Activated T-helper 17 cell treated with anti-CD3 and anti-CD28 coated beads, Interleukin-2, amount 50 U/mL, for 72 hours (primary cell): ENCODE measurements around the gene MAP4K2. TPM values are rescaled to one million over a fixed set of nuclear protein-coding genes. Genes with fewer than 3 reads are reported as not detected.

Source experiments
- ATAC-seq: fragments of 150-1000 bp; cut with Tn5 transposase; replicated peaks from 2 replicates; pipeline ENCODE4 v1.10.0; 2021; ENCODE audit warnings: mild to moderate bottlenecking, moderate library complexity
- H3K27ac Mint-ChIP-seq: one replicate; pipeline ENCODE4 v1.8.0; 2022; ENCODE audit warnings: mixed read lengths
- H3K27me3 Mint-ChIP-seq: one replicate; pipeline ENCODE4 v1.8.0; 2022; ENCODE audit warnings: mixed read lengths
- H3K36me3 Mint-ChIP-seq: one replicate; pipeline ENCODE4 v1.8.0; 2022; ENCODE audit warnings: low read depth, mild to moderate bottlenecking, mixed read lengths
- H3K4me1 Mint-ChIP-seq: one replicate; pipeline ENCODE4 v1.8.0; 2022; ENCODE audit warnings: mixed read lengths
- H3K4me3 Mint-ChIP-seq: one replicate; pipeline ENCODE4 v1.8.0; 2022; ENCODE audit warnings: mild to moderate bottlenecking, mixed read lengths
- H3K9me3 Mint-ChIP-seq: one replicate; pipeline ENCODE4 v1.8.0; 2022; ENCODE audit warnings: mixed read lengths
- total RNA-seq, 2 donors: library from RNA; stranded (reverse); gene quantifications; one replicate each; pipeline ENCODE4 v1.2.3, GENCODE V29; 2022

MAP4K2 gene
- total RNA-seq, 2 donors from 2014 or later, result 65.9 to 82.5 TPM

DNA sequence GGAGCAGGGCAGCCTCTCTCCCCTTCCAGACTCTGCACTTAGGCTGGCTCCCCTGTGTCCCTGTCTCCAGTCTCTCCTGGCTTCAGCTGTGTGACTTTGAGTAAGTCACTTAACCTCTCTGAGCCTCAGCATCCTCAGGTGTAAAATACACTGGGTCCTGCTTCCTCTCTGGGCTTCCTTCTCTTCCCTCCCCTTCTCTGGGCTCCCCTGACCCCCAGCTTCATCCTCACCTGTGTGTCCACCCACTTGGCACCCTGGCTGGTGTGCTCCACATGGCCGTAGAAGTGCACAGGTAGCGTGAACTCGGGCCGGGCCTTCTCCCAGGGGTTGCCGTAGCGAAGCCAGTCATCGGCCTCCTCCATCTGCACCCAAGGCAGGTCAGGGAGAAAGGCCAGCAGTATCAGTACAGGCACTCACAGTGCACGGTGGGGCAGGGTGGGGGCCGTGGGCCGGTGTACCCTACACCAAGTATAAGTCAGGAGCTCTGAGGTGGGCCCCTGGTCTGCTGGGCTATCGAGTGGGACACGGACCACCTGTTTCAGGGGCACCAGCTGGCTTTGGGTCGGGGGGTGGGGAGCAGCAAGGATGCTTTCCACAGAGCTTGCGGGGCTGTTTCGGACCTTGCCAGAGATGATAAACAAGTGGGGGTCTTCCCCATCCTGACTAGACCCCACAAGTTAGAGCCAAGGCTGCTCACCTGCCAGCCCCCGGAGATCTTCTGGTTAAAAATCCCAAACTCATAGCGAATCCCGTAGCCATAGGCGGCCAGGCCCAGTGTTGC, 45.3 kb downstream of the MAP4K2 start:
- peak overlapping the region; percentile 40 for H3K27ac Mint-ChIP-seq
- no peak for ATAC-seq
- H3K36me3 Mint-ChIP-seq, result peaks cover 13% of the 10 kb centered on the region
- no peaks in the 10 kb centered on the region for H3K27me3 Mint-ChIP-seq
- H3K4me3 Mint-ChIP-seq, result no peak overlapping the region
- peaks cover 3% of the 10 kb centered on the region for H3K4me1 Mint-ChIP-seq
- H3K9me3 Mint-ChIP-seq, result no peaks in the 10 kb centered on the region

DNA sequence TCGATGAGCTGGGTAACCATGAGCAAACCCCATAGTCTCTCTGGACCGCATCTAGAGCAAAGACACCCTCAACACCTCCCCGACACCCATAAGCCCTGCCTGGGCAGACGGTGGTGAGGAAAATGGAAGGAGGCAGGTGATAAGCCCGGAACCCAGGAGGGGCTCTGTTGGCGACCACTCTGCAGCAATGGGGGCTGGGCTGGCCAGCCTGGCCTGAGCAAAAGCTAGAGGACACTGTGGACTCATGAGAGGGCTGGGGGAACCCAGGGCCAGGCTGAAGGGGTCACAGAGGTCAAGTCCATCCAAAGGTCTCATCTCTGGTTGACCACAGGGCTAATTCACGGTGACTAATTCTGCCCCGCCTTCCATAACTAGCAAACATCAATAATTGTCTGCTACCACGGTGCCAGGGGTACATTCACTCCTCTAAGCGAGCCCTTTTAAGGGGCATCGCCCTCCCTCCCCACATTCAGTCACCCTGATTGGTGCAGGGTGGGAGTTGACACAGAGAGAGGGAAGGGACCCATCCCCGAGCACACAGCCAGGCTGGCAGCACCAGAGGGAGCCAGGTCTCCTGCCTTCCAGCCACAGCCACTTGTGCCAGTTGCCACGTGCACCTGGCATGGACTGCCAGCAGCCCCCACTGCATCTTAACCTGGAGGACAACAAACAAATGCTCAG, 47.2 kb downstream of the MAP4K2 start:
- H3K27me3 Mint-ChIP-seq, result no peaks in the 10 kb centered on the region
- H3K4me3 Mint-ChIP-seq, result no peak overlapping the region
- no peak for ATAC-seq
- H3K9me3 Mint-ChIP-seq, result no peaks in the 10 kb centered on the region
- peaks cover 2% of the 10 kb centered on the region for H3K4me1 Mint-ChIP-seq
- no peak overlapping the region for H3K27ac Mint-ChIP-seq
- no peaks in the 10 kb centered on the region for H3K36me3 Mint-ChIP-seq

DNA sequence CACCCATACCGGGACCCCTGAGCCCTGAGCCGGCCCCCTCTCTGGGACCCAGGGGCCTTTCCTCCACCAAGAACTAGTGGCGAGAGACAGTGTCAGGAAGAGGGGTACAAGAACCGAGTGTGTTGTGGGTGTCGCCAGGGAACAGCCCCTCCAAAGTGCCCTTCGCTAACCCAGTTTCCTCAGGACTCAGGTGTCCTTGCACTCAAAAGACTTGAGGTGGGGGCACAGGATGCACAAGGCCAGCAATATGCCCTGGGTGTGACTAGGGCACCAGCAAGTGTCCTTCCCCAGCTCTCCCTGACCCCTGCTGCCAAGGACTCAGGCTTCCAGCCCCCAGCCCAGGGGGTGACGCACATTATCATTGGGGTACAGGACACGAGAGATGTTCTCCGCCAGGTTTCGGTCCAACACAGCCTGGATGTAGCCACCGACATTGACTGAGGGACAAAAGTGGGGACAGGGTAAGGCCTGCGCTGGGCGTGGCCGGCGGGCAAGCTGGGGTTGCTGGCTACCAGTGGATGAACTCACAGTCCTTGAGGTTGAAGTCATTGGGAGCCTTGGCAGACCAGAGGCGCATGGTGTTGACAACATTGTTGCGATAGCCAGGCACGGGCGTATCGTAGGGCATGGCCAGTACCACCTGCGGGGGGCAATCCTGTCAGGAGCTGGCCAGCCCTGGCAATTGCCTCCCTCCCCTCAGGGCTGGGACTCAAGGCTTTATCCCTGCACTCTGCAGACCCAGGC, 47.9 kb downstream of the MAP4K2 start:
- no peak for ATAC-seq
- H3K36me3 Mint-ChIP-seq, result no peaks in the 10 kb centered on the region
- no peak overlapping the region for H3K4me3 Mint-ChIP-seq
- no peak overlapping the region for H3K27ac Mint-ChIP-seq
- H3K4me1 Mint-ChIP-seq, result peaks cover 4% of the 10 kb centered on the region
- H3K27me3 Mint-ChIP-seq, result no peaks in the 10 kb centered on the region
- no peaks in the 10 kb centered on the region for H3K9me3 Mint-ChIP-seq

DNA sequence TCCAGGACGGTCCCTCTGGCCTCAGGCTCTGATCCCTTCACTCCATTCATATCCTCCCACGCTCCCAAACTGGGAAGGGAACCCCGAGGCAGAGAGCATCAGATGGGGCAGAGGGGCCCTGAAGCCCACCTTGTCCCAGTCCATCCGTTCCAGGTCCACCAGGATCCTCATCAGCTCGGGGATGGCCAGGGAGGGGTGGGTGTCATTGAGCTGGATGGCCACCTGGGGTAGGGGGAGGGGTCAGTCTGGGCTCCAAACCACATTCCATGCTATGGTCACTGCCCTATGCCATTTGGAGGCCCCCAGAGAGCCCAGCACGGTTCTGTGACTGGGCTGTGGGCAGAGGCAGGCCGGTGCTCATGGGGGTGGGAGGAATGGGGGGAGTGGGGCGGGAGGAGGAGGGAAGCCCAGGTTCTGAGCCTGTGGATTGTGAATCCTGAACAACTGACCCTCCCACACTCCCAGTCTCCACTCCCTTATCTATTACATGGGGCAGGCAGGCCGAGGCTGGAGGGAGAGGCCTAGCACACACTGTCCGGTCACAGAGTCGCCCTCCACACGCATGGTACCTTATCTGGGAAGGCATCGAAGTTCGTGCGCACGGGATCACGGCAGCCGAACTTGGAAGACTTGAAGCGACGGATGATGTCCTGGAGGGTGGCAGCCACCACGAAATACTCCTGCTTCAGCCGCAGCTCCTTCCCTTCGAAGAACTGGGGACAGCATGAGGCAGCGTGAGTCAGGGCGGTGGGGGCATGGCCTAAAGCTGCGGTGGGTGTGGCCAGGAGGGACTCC, 48.7 kb downstream of the MAP4K2 start:
- peaks cover 4% of the 10 kb centered on the region for H3K4me1 Mint-ChIP-seq
- H3K36me3 Mint-ChIP-seq, result no peaks in the 10 kb centered on the region
- H3K4me3 Mint-ChIP-seq, result no peak overlapping the region
- no peak for ATAC-seq
- no peaks in the 10 kb centered on the region for H3K27me3 Mint-ChIP-seq
- H3K27ac Mint-ChIP-seq, result no peak overlapping the region
- H3K9me3 Mint-ChIP-seq, result no peaks in the 10 kb centered on the region

GRCh38 chr11:64753380-64754123, 49.5 kb downstream of the MAP4K2 start:
- H3K27ac Mint-ChIP-seq, result no peak overlapping the region
- H3K4me1 Mint-ChIP-seq, result peaks cover 4% of the 10 kb centered on the region
- H3K9me3 Mint-ChIP-seq, result no peaks in the 10 kb centered on the region
- no peak overlapping the region for H3K4me3 Mint-ChIP-seq
- no peak for ATAC-seq
- H3K27me3 Mint-ChIP-seq, result no peaks in the 10 kb centered on the region
- H3K36me3 Mint-ChIP-seq, result no peaks in the 10 kb centered on the region

DNA sequence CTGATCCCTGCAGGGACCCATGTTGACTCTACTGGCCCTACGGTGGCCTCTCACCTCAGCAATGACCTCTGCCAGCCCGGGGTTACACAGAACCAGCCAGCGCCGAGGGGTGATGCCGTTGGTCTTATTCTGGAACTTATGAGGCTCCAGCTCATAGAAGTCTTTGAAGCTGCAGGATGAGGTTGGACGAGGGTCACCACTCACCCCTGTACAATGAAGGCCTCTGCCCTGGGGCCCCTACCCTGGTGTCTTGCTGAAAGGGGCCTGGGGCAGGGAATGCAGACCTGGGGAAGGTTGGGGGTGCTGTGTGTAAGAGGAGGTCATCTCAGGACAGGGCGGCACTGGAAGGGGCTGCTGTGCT, 50.0 kb downstream of the MAP4K2 start:
- Mint-ChIP-seq H3K36me3 (no peaks in the 10 kb centered on the region), H3K9me3 (no peaks in the 10 kb centered on the region), H3K27me3 (no peaks in the 10 kb centered on the region), H3K27ac (no peak overlapping the region), H3K4me3 (no peak overlapping the region), H3K4me1 (peaks cover 4% of the 10 kb centered on the region)
- ATAC-seq, result no peak

- no peaks in the 10 kb centered on the region for H3K27me3 Mint-ChIP-seq
- H3K36me3 Mint-ChIP-seq, result no peaks in the 10 kb centered on the region
- no peaks in the 10 kb centered on the region for H3K9me3 Mint-ChIP-seq
- ATAC-seq, result no peak
- H3K4me3 Mint-ChIP-seq, result no peak overlapping the region
- no peak overlapping the region for H3K27ac Mint-ChIP-seq
- H3K4me1 Mint-ChIP-seq, result peaks cover 4% of the 10 kb centered on the region
Observed at GRCh38 chr11:64752175-64752970, 50.6 kb downstream of the MAP4K2 start.

GRCh38 chr11:64751580-64751979, 51.4 kb downstream of the MAP4K2 start:
- H3K27ac Mint-ChIP-seq, result no peak overlapping the region
- H3K4me1 Mint-ChIP-seq, result peaks cover 4% of the 10 kb centered on the region
- H3K27me3 Mint-ChIP-seq, result no peaks in the 10 kb centered on the region
- H3K36me3 Mint-ChIP-seq, result no peaks in the 10 kb centered on the region
- H3K9me3 Mint-ChIP-seq, result no peaks in the 10 kb centered on the region
- ATAC-seq, result no peak
- H3K4me3 Mint-ChIP-seq, result no peak overlapping the region

- no peak for ATAC-seq
Observed at GRCh38 chr11:64751136-64751535, 51.9 kb downstream of the MAP4K2 start.

DNA sequence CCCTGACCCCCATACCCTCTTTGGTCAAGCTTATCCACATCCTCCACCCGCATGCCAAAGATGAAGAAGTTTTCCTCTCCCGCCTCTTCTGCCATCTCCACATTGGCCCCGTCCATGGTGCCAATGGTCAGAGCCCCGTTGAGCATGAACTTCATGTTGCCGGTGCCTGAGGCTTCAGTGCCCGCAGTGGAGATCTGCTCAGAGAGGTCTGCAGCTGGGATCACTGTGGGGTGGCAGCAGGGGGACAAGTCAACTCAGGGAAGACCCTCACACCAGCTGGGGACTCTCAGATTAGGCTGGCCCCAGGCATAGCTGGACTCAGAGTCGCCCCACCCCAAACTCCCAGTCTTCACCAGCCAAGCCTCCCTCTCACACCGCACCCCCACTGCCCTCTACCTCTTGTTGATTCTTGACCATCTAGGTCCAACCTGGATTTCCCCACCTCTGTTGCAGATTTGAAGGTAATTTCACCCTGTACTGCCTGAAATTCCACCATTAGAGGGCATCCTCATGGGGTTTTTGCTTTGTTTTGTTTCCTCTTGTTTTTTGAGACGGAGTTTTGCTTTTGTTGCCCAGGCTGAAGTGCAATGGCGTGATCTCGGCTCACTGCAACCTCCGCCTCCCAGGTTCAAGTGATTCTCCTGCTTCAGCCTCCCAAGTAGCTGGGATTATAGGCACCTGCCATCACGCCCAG, 52.5 kb downstream of the MAP4K2 start:
- Mint-ChIP-seq H3K27ac (no peak overlapping the region), H3K4me1 (peaks cover 4% of the 10 kb centered on the region)

More at GRCh38 chr11:64751136-64751535, 51.9 kb downstream of the MAP4K2 start:
- no peaks in the 10 kb centered on the region for H3K27me3 Mint-ChIP-seq
- H3K9me3 Mint-ChIP-seq, result no peaks in the 10 kb centered on the region
- no peak overlapping the region for H3K27ac Mint-ChIP-seq
- H3K4me1 Mint-ChIP-seq, result peaks cover 4% of the 10 kb centered on the region
- H3K4me3 Mint-ChIP-seq, result no peak overlapping the region
- H3K36me3 Mint-ChIP-seq, result no peaks in the 10 kb centered on the region

DNA sequence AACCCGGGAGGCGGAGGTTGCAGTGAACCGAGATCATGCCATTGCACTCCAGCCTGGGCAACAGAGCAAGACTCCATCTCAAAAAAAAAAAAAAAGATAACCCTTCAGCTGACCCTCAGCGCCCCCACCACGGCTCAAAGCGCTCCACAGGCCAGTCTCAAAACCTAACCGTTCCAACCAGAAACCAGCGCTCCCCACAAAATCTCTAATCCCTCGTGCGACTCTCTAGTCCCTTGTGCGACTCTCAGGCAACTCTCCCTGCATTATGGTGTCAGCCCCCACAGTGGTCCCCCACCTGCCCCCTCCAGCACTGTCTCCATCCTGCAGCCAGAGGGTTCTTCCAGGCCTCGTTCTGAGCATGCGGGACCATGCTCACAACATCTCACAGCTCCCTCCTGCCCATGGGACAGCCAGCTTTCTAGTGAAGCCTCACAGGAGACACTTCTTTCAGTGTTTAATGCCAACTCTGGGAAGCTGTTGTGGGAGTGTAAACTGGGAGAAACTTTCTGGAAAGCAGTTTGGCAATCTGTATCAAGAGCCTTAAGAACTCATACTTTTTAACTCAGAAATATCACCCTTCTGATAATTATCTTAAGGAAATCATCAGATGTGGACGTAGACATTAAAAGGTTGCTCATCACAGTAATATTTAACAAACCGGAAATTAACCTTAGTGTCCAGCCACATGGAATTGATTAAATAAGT, 54.9 kb downstream of the MAP4K2 start:
- peaks cover 13% of the 10 kb centered on the region for H3K4me1 Mint-ChIP-seq
- ATAC-seq, result no peak
- no peak overlapping the region for H3K4me3 Mint-ChIP-seq
- H3K36me3 Mint-ChIP-seq, result no peaks in the 10 kb centered on the region
- no peaks in the 10 kb centered on the region for H3K9me3 Mint-ChIP-seq
- H3K27ac Mint-ChIP-seq, result no peak overlapping the region
- H3K27me3 Mint-ChIP-seq, result no peaks in the 10 kb centered on the region

More for the DNA sequence above, 52.5 kb downstream of the MAP4K2 start:
- Mint-ChIP-seq H3K27me3 (no peaks in the 10 kb centered on the region), H3K36me3 (no peaks in the 10 kb centered on the region), H3K4me3 (no peak overlapping the region), H3K9me3 (no peaks in the 10 kb centered on the region)
- ATAC-seq, result no peak

GRCh38 chr11:64746486-64746885, 56.5 kb downstream of the MAP4K2 start:
- H3K4me3 Mint-ChIP-seq, result no peak overlapping the region
- peaks cover 13% of the 10 kb centered on the region for H3K4me1 Mint-ChIP-seq
- H3K36me3 Mint-ChIP-seq, result no peaks in the 10 kb centered on the region

More at GRCh38 chr11:64746486-64746885, 56.5 kb downstream of the MAP4K2 start:
- Mint-ChIP-seq H3K27ac (no peak overlapping the region), H3K27me3 (no peaks in the 10 kb centered on the region), H3K9me3 (no peaks in the 10 kb centered on the region)
- ATAC-seq, result no peak
